ENCODE results near the gene CYP1B1.
"Not testable (repeated sequence)": the region's sequence is repeated elsewhere in the genome, so short reads cannot be mapped to it uniquely, and the experiment has no call there.

CYP1B1 gene

GRCh38 chr2:38084556-38084955, 8.6 kb upstream of the CYP1B1 start:
- H2BK5ac ChIP-seq (ENCODE audit: low read length); H3K23ac ChIP-seq (ENCODE audit: low read length); H3K79me1 ChIP-seq (ENCODE audit: low read length); H3K18ac ChIP-seq (ENCODE audit: low read length); H3K27ac ChIP-seq (ENCODE audit: low read depth, low read length); H2BK120ac ChIP-seq (ENCODE audit: low read depth, low read length); H3K36me3 ChIP-seq (ENCODE audit: control insufficient read depth, insufficient read depth, low read length); H3K4ac ChIP-seq (ENCODE audit: low read depth, low read length); H4K8ac ChIP-seq (ENCODE audit: low read depth, low read length); H2AK5ac ChIP-seq (ENCODE audit: low read length); H2BK15ac ChIP-seq (replicated peaks; ENCODE audit: low read depth); H3K79me2 ChIP-seq (ENCODE audit: control insufficient read depth, insufficient read depth, low read length); H3K27me3 ChIP-seq (ENCODE audit: insufficient read depth, low read length, poor library complexity); H3K4me2 ChIP-seq (ENCODE audit: low read length); H3K4me3 ChIP-seq (ENCODE audit: low read length); H4K5ac ChIP-seq (ENCODE audit: low read length): not testable (repeated sequence)
- Histone ChIP-seq H3K56ac (ENCODE audit: low read length) (peak overlapping the region; percentile 67), H3K4me1 (ENCODE audit: control insufficient read depth, low read depth, low read length) (peaks cover 12% of the 10 kb centered on the region), H3K9ac (ENCODE audit: low read length) (peak overlapping the region; percentile 21)
- WGBS (ENCODE audit: extremely low coverage, insufficient coverage, low lambda C conversion rate), result no CpG with 5 or more reads among the region's 8 CpGs
- peak; percentile 65 for DNase-seq

- H3K79me2 ChIP-seq (ENCODE audit: control insufficient read depth, insufficient read depth, low read length); H3K36me3 ChIP-seq (ENCODE audit: control insufficient read depth, insufficient read depth, low read length); H3K9ac ChIP-seq (ENCODE audit: low read length); H3K4me3 ChIP-seq (ENCODE audit: low read length); H4K5ac ChIP-seq (ENCODE audit: low read length); H3K4me2 ChIP-seq (ENCODE audit: low read length); H2BK15ac ChIP-seq (replicated peaks; ENCODE audit: low read depth); H2BK5ac ChIP-seq (ENCODE audit: low read length); H3K4ac ChIP-seq (ENCODE audit: low read depth, low read length); DNase-seq; H3K27ac ChIP-seq (ENCODE audit: low read depth, low read length); H3K27me3 ChIP-seq (ENCODE audit: insufficient read depth, low read length, poor library complexity); H3K23ac ChIP-seq (ENCODE audit: low read length); H3K18ac ChIP-seq (ENCODE audit: low read length); H2AK5ac ChIP-seq (ENCODE audit: low read length); H2BK120ac ChIP-seq (ENCODE audit: low read depth, low read length); H3K79me1 ChIP-seq (ENCODE audit: low read length); H4K8ac ChIP-seq (ENCODE audit: low read depth, low read length): not testable (repeated sequence)
- H3K4me1 ChIP-seq (ENCODE audit: control insufficient read depth, low read depth, low read length), result peaks cover 12% of the 10 kb centered on the region
- no CpG with 5 or more reads among the region's 9 CpGs for WGBS (ENCODE audit: extremely low coverage, insufficient coverage, low lambda C conversion rate)
- H3K56ac ChIP-seq (ENCODE audit: low read length), result peak overlapping the region; percentile 39
These were observed 6.8 kb upstream of the CYP1B1 start for GRCh38 chr2:38082727-38083126.

- peak; percentile 65 for DNase-seq
- no CpG with 5 or more reads among the region's 3 CpGs for WGBS (ENCODE audit: extremely low coverage, insufficient coverage, low lambda C conversion rate)
These were observed 4.4 kb upstream of the CYP1B1 start for GRCh38 chr2:38080346-38080745.

GRCh38 chr2:38079116-38080052, 3.4 kb upstream of the CYP1B1 start:
- peak overlapping the region; percentile 17 for H3K9ac ChIP-seq (ENCODE audit: low read length)
- no peak overlapping the region for H4K5ac ChIP-seq (ENCODE audit: low read length)
- peak overlapping the region; percentile 45 for H3K56ac ChIP-seq (ENCODE audit: low read length)
- no peaks in the 10 kb centered on the region for H3K79me1 ChIP-seq (ENCODE audit: low read length)
- H3K36me3 ChIP-seq (ENCODE audit: control insufficient read depth, insufficient read depth, low read length), result no peaks in the 10 kb centered on the region
- H4K8ac ChIP-seq (ENCODE audit: low read depth, low read length), result no peak overlapping the region
- H2BK15ac ChIP-seq (replicated peaks; ENCODE audit: low read depth), result no peak overlapping the region
- peaks cover 19% of the 10 kb centered on the region for H3K4me1 ChIP-seq (ENCODE audit: control insufficient read depth, low read depth, low read length)
- H3K79me2 ChIP-seq (ENCODE audit: control insufficient read depth, insufficient read depth, low read length), result no peaks in the 10 kb centered on the region
- DNase-seq, result peak; percentile 62
- H3K4me2 ChIP-seq (ENCODE audit: low read length), result no peak overlapping the region
- no peak overlapping the region for H3K23ac ChIP-seq (ENCODE audit: low read length)
- WGBS (ENCODE audit: extremely low coverage, insufficient coverage, low lambda C conversion rate), result no CpG with 5 or more reads among the region's 11 CpGs
- no peak overlapping the region for H2BK120ac ChIP-seq (ENCODE audit: low read depth, low read length)
- H3K18ac ChIP-seq (ENCODE audit: low read length), result peak overlapping the region; percentile 57
- peaks cover 3% of the 10 kb centered on the region for H3K27me3 ChIP-seq (ENCODE audit: insufficient read depth, low read length, poor library complexity)
- peak overlapping the region; percentile 95 for H3K4ac ChIP-seq (ENCODE audit: low read depth, low read length)
- H2AK5ac ChIP-seq (ENCODE audit: low read length), result no peak overlapping the region
- H3K27ac ChIP-seq (ENCODE audit: low read depth, low read length), result no peak overlapping the region
- H3K4me3 ChIP-seq (ENCODE audit: low read length), result no peak overlapping the region
- no peak overlapping the region for H2BK5ac ChIP-seq (ENCODE audit: low read length)

More at GRCh38 chr2:38080346-38080745, 4.4 kb upstream of the CYP1B1 start:
- Histone ChIP-seq H3K27ac (ENCODE audit: low read depth, low read length) (peak overlapping the region; percentile 42), H3K4me3 (ENCODE audit: low read length) (no peak overlapping the region), H3K4me2 (ENCODE audit: low read length) (no peak overlapping the region), H3K36me3 (ENCODE audit: control insufficient read depth, insufficient read depth, low read length) (no peaks in the 10 kb centered on the region), H3K23ac (ENCODE audit: low read length) (no peak overlapping the region), H4K5ac (ENCODE audit: low read length) (no peak overlapping the region), H3K79me2 (ENCODE audit: control insufficient read depth, insufficient read depth, low read length) (no peaks in the 10 kb centered on the region), H2AK5ac (ENCODE audit: low read length) (peak overlapping the region; percentile 55), H3K4ac (ENCODE audit: low read depth, low read length) (no peak overlapping the region), H3K56ac (ENCODE audit: low read length) (peak overlapping the region; percentile 45), H3K4me1 (ENCODE audit: control insufficient read depth, low read depth, low read length) (peaks cover 14% of the 10 kb centered on the region), H3K9ac (ENCODE audit: low read length) (peak overlapping the region; percentile 21), H3K27me3 (ENCODE audit: insufficient read depth, low read length, poor library complexity) (peaks cover 1% of the 10 kb centered on the region), H3K18ac (ENCODE audit: low read length) (peak overlapping the region; percentile 46), H3K79me1 (ENCODE audit: low read length) (no peaks in the 10 kb centered on the region), H2BK5ac (ENCODE audit: low read length) (peak overlapping the region; percentile 52), H4K8ac (ENCODE audit: low read depth, low read length) (no peak overlapping the region), H2BK120ac (ENCODE audit: low read depth, low read length) (no peak overlapping the region), H2BK15ac (replicated peaks; ENCODE audit: low read depth) (no peak overlapping the region)

- peak overlapping the region; percentile 96 for H3K18ac ChIP-seq (ENCODE audit: low read length)
- H3K4me2 ChIP-seq (ENCODE audit: low read length), result peak overlapping the region; percentile 59
- DNase-seq, result no peak
- no peak overlapping the region for H2BK15ac ChIP-seq (replicated peaks; ENCODE audit: low read depth)
- H3K79me1 ChIP-seq (ENCODE audit: low read length), result no peaks in the 10 kb centered on the region
- H4K8ac ChIP-seq (ENCODE audit: low read depth, low read length), result no peak overlapping the region
- H3K4me1 ChIP-seq (ENCODE audit: control insufficient read depth, low read depth, low read length), result peaks cover 19% of the 10 kb centered on the region
- H3K23ac ChIP-seq (ENCODE audit: low read length), result no peak overlapping the region
- H2BK120ac ChIP-seq (ENCODE audit: low read depth, low read length), result peak overlapping the region; percentile 49
- H3K27me3 ChIP-seq (ENCODE audit: insufficient read depth, low read length, poor library complexity), result peaks cover 4% of the 10 kb centered on the region
- no peaks in the 10 kb centered on the region for H3K36me3 ChIP-seq (ENCODE audit: control insufficient read depth, insufficient read depth, low read length)
- H3K27ac ChIP-seq (ENCODE audit: low read depth, low read length), result peak overlapping the region; percentile 90
- no peak overlapping the region for H3K4me3 ChIP-seq (ENCODE audit: low read length)
- H3K79me2 ChIP-seq (ENCODE audit: control insufficient read depth, insufficient read depth, low read length), result no peaks in the 10 kb centered on the region
- peak overlapping the region; percentile 73 for H3K9ac ChIP-seq (ENCODE audit: low read length)
- no CpG with 5 or more reads among the region's 12 CpGs for WGBS (ENCODE audit: extremely low coverage, insufficient coverage, low lambda C conversion rate)
- peak overlapping the region; percentile 14 for H2AK5ac ChIP-seq (ENCODE audit: low read length)
- H4K5ac ChIP-seq (ENCODE audit: low read length), result no peak overlapping the region
- H3K4ac ChIP-seq (ENCODE audit: low read depth, low read length), result no peak overlapping the region
- H2BK5ac ChIP-seq (ENCODE audit: low read length), result peak overlapping the region; percentile 9
- H3K56ac ChIP-seq (ENCODE audit: low read length), result peak overlapping the region; percentile 85
These were observed 1.4 kb upstream of the CYP1B1 start for GRCh38 chr2:38077431-38077769.

Measured in mesendoderm (in vitro differentiated cells).